ENCODE measurements around the gene CTRL. TPM values are rescaled to one million over a fixed set of nuclear protein-coding genes. Genes with fewer than 3 reads are reported as not detected.

CTRL gene
- total RNA-seq, 1 experiment from 2014 or later = 1.1 TPM

DNA sequence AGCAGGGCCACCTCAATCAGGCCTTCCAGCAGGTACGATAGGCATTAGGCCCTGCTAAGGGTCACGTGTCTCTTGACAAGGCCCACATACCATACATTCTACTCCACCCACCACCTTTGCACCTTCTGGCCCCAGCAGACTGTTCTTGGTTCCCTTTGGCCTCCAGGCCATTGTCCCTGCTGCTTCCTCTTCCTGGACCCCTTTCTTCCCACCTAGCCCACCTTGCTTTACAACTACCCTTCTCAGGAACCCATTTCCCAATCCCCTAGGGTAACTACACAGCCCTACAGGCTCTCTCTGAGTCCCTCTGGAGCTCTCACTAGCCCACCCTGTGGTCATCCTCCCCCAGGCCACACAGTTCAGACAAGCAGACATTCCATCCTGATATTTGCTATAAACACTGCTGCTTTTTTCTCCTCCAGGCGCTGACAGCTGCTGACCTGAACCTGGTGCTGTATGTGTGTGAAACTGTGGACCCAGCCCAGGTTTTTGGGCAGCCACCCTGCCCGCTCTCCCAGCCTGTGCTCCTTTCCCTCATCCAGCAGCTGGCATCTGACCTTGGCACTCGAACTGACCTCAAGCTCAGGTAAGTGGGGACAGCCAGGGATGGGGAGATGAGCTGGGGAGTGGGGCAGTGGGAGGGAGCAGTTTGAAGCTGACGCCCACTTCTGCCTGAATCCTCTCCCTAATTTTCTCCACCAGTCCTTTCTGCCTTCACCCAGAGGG is 48.4 kb downstream of the CTRL start:
- in situ Hi-C loops (cut with HindIII; ENCODE audit: low pct_unique_long_range_greater_than_20kb, low sequenced_read_pairs) = loop anchor here (25.0 kb wide), 1 partner anchor 179 kb away; no protein-coding TSS in a partner anchor
- DNase-seq (ENCODE audit: low read depth) = no peak

DNA sequence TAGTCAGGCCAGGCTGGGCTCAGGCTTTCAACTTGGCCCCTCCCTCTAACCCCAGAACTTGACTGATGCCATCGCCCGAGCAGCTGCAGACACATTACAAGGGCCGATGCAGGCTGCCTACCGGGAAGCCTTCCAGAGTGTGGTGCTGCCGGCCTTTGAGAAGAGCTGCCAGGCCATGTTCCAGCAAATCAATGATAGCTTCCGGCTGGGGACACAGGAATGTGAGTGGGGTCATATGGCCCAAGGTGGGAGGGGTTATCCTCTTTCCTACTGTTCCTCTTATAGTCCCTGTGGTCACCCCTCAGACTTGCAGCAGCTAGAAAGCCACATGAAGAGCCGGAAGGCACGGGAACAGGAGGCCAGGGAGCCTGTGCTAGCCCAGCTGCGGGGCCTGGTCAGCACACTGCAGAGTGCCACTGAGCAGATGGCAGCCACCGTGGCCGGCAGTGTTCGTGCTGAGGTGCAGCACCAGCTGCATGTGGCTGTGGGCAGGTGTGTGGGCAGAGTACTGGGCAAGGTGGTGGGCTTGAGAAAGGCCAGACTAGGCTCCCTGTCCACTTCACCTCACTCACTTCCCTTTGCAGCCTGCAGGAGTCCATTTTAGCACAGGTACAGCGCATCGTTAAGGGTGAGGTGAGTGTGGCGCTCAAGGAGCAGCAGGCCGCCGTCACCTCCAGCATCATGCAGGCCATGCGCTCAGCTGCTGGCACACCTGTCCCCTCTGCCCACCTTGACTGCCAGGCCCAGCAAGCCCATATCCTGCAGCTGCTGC is 49.1 kb downstream of the CTRL start:
- in situ Hi-C loops (cut with HindIII; ENCODE audit: low pct_unique_long_range_greater_than_20kb, low sequenced_read_pairs) = loop anchor here (25.0 kb wide), 1 partner anchor 180 kb away; no protein-coding TSS in a partner anchor
- no peak for DNase-seq (ENCODE audit: low read depth)

DNA sequence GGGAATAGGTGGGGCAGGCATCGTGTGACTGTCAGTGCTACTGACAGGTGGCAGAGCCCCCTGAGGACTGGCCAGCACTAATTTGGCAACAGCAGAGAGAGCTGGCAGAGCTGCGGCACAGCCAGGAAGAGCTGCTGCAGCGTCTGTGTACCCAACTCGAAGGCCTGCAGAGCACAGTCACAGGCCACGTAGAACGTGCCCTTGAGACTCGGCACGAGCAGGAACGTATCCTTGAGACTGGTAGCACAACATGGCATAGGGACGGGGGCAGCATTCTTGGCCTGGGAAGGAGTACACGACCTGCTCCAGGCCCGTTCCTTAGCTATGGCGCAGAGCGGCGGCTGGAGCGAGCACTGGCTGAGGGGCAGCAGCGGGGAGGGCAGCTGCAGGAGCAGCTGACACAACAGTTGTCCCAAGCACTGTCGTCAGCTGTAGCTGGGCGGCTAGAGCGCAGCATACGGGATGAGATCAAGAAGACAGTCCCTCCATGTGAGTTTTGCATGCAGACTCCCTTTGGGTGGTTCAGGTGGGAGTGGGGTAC is 50.0 kb downstream of the CTRL start:
- no peak for DNase-seq (ENCODE audit: low read depth)
- in situ Hi-C loops (cut with HindIII; ENCODE audit: low pct_unique_long_range_greater_than_20kb, low sequenced_read_pairs) = loop anchor here (25.0 kb wide), 1 partner anchor 181 kb away; no protein-coding TSS in a partner anchor

DNA sequence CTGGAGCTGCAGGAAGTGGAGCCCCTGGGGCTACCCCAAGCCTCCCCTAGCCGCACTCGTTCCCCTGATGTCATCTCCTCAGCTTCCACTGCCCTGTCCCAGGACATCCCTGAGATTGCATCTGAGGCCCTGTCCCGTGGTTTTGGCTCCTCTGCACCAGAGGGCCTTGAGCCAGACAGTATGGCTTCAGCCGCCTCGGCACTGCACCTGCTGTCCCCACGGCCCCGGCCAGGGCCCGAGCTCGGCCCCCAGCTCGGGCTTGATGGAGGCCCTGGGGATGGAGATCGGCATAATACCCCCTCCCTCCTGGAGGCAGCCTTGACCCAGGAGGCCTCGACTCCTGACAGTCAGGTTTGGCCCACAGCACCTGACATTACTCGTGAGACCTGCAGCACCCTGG is 51.1 kb downstream of the CTRL start:
- DNase-seq (ENCODE audit: low read depth) = no peak
- in situ Hi-C loops (cut with HindIII; ENCODE audit: low pct_unique_long_range_greater_than_20kb, low sequenced_read_pairs) = loop anchor here (25.0 kb wide), 1 partner anchor 182 kb away; no protein-coding TSS in a partner anchor

DNA sequence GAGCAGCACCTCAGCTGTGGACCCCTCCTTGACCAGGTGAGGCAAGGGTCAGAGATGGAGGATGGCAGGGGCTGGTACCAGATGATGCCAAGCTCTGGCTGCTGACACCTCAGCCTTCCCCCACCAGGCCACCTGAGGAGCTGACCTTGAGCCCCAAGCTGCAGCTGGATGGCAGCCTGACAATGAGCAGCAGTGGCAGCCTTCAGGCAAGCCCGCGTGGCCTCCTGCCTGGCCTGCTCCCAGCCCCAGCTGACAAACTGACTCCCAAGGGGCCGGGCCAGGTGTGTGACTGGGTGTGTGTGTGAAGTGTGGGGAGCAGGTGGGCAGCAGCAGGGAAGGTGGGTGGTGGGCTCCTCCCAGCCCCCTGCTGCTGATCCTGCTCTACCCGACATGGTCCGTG is 51.7 kb downstream of the CTRL start:
- no peak for DNase-seq (ENCODE audit: low read depth)
- in situ Hi-C loops (cut with HindIII; ENCODE audit: low pct_unique_long_range_greater_than_20kb, low sequenced_read_pairs) = loop anchor here (25.0 kb wide), 1 partner anchor 182 kb away; no protein-coding TSS in a partner anchor

Other genes with a start within 250 kb of the CTRL start
- 13.5 and 15.7 TPM in 2 replicates for gene GFOD2, start 212.5 kb downstream of the CTRL start, total RNA-seq (2014; rRNA removed; shearing (Covaris generic); ENCODE audit: low replicate concordance)
- 2.9 and 3.7 TPM in 2 replicates for gene RANBP10, start 125.3 kb downstream of the CTRL start, total RNA-seq (2014; rRNA removed; shearing (Covaris generic); ENCODE audit: low replicate concordance)
- 0.20 and 0.38 TPM in 2 replicates for gene TSNAXIP1, start 125.0 kb downstream of the CTRL start, total RNA-seq (2014; rRNA removed; shearing (Covaris generic); ENCODE audit: low replicate concordance)
- gene THAP11, start 89.5 kb downstream of the CTRL start, total RNA-seq (2014; rRNA removed; shearing (Covaris generic); ENCODE audit: low replicate concordance) = 42.3 and 56.6 TPM in 2 replicates
- 240 and 242 TPM in 2 replicates for gene NUTF2, start 84.9 kb downstream of the CTRL start, total RNA-seq (2014; rRNA removed; shearing (Covaris generic); ENCODE audit: low replicate concordance)
- gene CENPT, start 84.2 kb downstream of the CTRL start, total RNA-seq (2014; rRNA removed; shearing (Covaris generic); ENCODE audit: low replicate concordance) = 14.4 and 24.4 TPM in 2 replicates
- 43.7 and 46.6 TPM in 2 replicates for gene EDC4, start 58.8 kb downstream of the CTRL start, total RNA-seq (2014; rRNA removed; shearing (Covaris generic); ENCODE audit: low replicate concordance)
- 0.84 and 23.3 TPM in 2 replicates for gene NRN1L, start 47.0 kb downstream of the CTRL start, total RNA-seq (2014; rRNA removed; shearing (Covaris generic); ENCODE audit: low replicate concordance)
- 18.0 and 25.9 TPM in 2 replicates for gene PSKH1, start 38.6 kb downstream of the CTRL start, total RNA-seq (2014; rRNA removed; shearing (Covaris generic); ENCODE audit: low replicate concordance)
- 28.8 and 62.9 TPM in 2 replicates for gene PSMB10, start 5.0 kb upstream of the CTRL start, total RNA-seq (2014; rRNA removed; shearing (Covaris generic); ENCODE audit: low replicate concordance)
- gene LCAT, start 12.3 kb upstream of the CTRL start, total RNA-seq (2014; rRNA removed; shearing (Covaris generic); ENCODE audit: low replicate concordance) = 1.7 and 4.6 TPM in 2 replicates
- 19.8 and 49.8 TPM in 2 replicates for gene SLC12A4, start 36.8 kb upstream of the CTRL start, total RNA-seq (2014; rRNA removed; shearing (Covaris generic); ENCODE audit: low replicate concordance)
- not detected in 2 replicates for gene DPEP3, start 48.6 kb upstream of the CTRL start, total RNA-seq (2014; rRNA removed; shearing (Covaris generic); ENCODE audit: low replicate concordance)
- not detected in 2 replicates for gene DPEP2, start 67.6 kb upstream of the CTRL start, total RNA-seq (2014; rRNA removed; shearing (Covaris generic); ENCODE audit: low replicate concordance)
- not detected in 2 replicates for gene DPEP2NB, start 84.0 kb upstream of the CTRL start, total RNA-seq (2014; rRNA removed; shearing (Covaris generic); ENCODE audit: low replicate concordance)
- gene DDX28, start 91.4 kb upstream of the CTRL start, total RNA-seq (2014; rRNA removed; shearing (Covaris generic); ENCODE audit: low replicate concordance) = 21.6 and 28.9 TPM in 2 replicates
- gene DUS2, start 91.4 kb upstream of the CTRL start, total RNA-seq (2014; rRNA removed; shearing (Covaris generic); ENCODE audit: low replicate concordance) = 17.5 and 29.2 TPM in 2 replicates
- gene NFATC3, start 153.5 kb upstream of the CTRL start, total RNA-seq (2014; rRNA removed; shearing (Covaris generic); ENCODE audit: low replicate concordance) = 15.9 and 20.6 TPM in 2 replicates